ENCODE results near the gene GRK2. TPM values are rescaled to one million over a fixed set of nuclear protein-coding genes. Genes with fewer than 3 reads are reported as not detected.

The GRK2 gene
- total and polyA plus RNA-seq, 2 donors (not counting 1 experiment from before 2014, with no cell fraction given) = 20.1 to 28.9 TPM

DNA sequence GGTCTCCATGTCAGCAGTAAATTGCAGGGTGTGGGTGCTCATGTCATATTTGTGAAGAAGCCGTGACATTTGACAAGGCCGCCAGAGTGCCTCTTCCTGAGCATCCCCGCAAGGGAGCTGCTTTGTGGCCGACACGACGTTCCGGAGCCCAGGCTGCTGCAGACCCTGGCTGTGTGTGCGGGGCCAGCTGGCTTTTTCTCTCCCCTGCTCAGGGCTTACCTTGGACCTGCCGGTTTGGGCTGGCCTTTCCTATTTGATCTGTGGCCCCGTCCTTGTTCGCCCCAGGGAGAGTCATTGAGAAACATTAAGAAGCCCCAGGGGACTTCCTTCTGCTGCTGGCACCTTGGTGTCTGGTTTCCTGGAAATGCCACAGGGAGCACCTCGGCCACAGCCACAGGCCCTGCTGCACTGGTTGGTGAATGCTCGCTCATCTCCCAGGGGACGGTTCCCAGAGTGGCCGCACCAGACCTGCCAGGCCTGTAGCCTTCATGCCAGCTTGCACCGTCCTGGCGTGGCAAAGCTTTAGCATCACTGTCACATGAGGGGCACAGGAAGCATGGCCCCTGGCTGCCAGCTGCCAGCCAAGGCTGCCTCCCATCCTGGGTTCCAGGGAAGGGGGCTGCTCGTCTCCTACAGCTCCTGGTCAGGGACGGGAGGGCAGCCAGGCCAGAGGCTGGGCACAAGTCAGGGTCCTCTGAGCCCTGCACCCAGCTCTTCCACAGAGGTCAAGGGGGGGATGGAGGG lies 5.4 kb downstream of the GRK2 start:
- Histone ChIP-seq H3K9me3 (ENCODE audit: control insufficient read depth, insufficient read depth, low read depth, low read length) (no peaks in the 10 kb centered on the region), H3K4me2 (ENCODE audit: extremely low read depth, insufficient read depth, low read length) (no peak overlapping the region), H3K27ac (ENCODE audit: insufficient read depth, low read length) (peak overlapping the region; percentile 29), H3K9ac (ENCODE audit: insufficient read depth, low read length) (no peak overlapping the region), H4K20me1 (ENCODE audit: control insufficient read depth, extremely low read depth, insufficient read depth, low read length) (no peaks in the 10 kb centered on the region), H2AFZ (ENCODE audit: low read length) (no peak overlapping the region), H3K4me1 (ENCODE audit: control insufficient read depth, extremely low read depth, insufficient read depth, low read length) (peaks cover 41% of the 10 kb centered on the region), H3K36me3 (ENCODE audit: control insufficient read depth, insufficient read depth, low read length) (peaks cover 14% of the 10 kb centered on the region), H3K79me2 (ENCODE audit: control insufficient read depth, insufficient read depth, low read length) (peaks cover 86% of the 10 kb centered on the region), H3K4me3 (replicated peaks in 1 of 4; ENCODE audit: control extremely low read depth in 1 of 4, insufficient read depth in 1 of 4, low read depth in 3 of 4, low read length in 4 of 4) (no peak overlapping the region), H3K27me3 (ENCODE audit: control insufficient read depth, insufficient read depth, low read length) (no peaks in the 10 kb centered on the region)
- no peak for DNase-seq (ENCODE audit: low read depth in 2 of 2)
- TF ChIP-seq, protein P1, sequence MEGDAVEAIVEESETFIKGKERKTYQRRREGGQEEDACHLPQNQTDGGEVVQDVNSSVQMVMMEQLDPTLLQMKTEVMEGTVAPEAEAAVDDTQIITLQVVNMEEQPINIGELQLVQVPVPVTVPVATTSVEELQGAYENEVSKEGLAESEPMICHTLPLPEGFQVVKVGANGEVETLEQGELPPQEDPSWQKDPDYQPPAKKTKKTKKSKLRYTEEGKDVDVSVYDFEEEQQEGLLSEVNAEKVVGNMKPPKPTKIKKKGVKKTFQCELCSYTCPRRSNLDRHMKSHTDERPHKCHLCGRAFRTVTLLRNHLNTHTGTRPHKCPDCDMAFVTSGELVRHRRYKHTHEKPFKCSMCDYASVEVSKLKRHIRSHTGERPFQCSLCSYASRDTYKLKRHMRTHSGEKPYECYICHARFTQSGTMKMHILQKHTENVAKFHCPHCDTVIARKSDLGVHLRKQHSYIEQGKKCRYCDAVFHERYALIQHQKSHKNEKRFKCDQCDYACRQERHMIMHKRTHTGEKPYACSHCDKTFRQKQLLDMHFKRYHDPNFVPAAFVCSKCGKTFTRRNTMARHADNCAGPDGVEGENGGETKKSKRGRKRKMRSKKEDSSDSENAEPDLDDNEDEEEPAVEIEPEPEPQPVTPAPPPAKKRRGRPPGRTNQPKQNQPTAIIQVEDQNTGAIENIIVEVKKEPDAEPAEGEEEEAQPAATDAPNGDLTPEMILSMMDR (conservative IDR thresholded peaks at IDR 0.05 in 1 of 2, IDR thresholded peaks at IDR 0.05 in 1 of 2; ENCODE audit: low read depth in 1 of 2, low read length in 2 of 2) = no peak
- TF ChIP-seq EZH2 (IDR thresholded peaks at IDR 0.05; ENCODE audit: low read length, missing control alignments) = no peak

DNA sequence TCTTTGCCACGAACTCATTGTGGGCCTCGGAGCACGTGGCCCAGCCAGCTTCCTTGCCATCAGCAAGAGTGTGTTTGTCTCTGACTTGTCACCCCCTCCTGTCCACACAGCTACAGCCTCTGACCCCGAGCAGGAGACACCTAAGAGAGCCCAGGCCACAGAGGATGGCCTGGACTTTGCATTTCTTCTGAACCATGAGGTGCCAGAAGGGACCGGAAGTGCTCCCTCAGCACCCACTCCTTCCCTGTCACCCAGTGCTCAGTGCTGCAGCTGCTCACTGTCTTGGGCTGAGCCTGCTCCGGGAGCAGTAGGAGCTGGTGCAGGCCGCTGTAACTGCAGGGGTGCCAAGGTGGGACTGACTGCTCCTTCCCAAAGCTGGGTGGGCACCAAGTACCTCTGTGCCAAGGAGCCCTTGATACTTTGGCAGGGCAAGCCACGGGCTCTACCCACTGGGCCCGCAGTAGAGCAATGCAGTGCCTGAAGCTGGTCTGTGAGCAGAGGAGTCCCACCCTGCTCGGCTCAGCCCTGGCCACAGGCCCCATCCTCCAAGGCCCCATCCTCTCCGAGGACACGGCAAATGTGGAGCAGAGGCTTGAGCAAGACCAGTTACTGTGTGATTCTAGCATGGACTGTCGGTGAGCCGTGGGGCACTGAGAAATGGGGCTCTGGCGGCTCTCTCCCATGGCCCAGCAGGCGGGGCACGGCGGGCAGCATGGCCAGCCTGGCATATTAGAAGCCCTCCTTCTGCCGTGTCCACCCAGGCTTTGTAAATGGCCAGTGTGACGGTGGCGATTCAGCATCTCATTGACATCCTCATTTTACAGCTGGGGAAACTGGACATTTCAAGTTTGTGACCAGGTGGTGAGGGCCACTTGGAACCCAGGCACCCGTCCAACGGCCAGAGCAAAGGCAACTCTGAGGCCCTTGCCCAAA lies 6.3 kb downstream of the GRK2 start:
- peaks cover 78% of the 10 kb centered on the region for H3K79me2 ChIP-seq (ENCODE audit: control insufficient read depth, insufficient read depth, low read length)
- no peak for DNase-seq (ENCODE audit: low read depth in 2 of 2)
- H4K20me1 ChIP-seq (ENCODE audit: control insufficient read depth, extremely low read depth, insufficient read depth, low read length) = no peaks in the 10 kb centered on the region
- no peaks in the 10 kb centered on the region for H3K9me3 ChIP-seq (ENCODE audit: control insufficient read depth, insufficient read depth, low read depth, low read length)
- H3K27ac ChIP-seq (ENCODE audit: insufficient read depth, low read length) = peak overlapping the region; percentile 29
- H3K4me3 ChIP-seq (replicated peaks in 1 of 4; ENCODE audit: control extremely low read depth in 1 of 4, insufficient read depth in 1 of 4, low read depth in 3 of 4, low read length in 4 of 4) = no peak overlapping the region
- H3K4me2 ChIP-seq (ENCODE audit: extremely low read depth, insufficient read depth, low read length) = no peak overlapping the region
- H3K27me3 ChIP-seq (ENCODE audit: control insufficient read depth, insufficient read depth, low read length) = no peaks in the 10 kb centered on the region
- H2AFZ ChIP-seq (ENCODE audit: low read length) = no peak overlapping the region
- peaks cover 45% of the 10 kb centered on the region for H3K4me1 ChIP-seq (ENCODE audit: control insufficient read depth, extremely low read depth, insufficient read depth, low read length)
- H3K36me3 ChIP-seq (ENCODE audit: control insufficient read depth, insufficient read depth, low read length) = peaks cover 14% of the 10 kb centered on the region
- H3K9ac ChIP-seq (ENCODE audit: insufficient read depth, low read length) = no peak overlapping the region
- TF ChIP-seq, protein P1 (conservative IDR thresholded peaks at IDR 0.05 in 1 of 2, IDR thresholded peaks at IDR 0.05 in 1 of 2; ENCODE audit: low read depth in 1 of 2, low read length in 2 of 2) = no peak

DNA sequence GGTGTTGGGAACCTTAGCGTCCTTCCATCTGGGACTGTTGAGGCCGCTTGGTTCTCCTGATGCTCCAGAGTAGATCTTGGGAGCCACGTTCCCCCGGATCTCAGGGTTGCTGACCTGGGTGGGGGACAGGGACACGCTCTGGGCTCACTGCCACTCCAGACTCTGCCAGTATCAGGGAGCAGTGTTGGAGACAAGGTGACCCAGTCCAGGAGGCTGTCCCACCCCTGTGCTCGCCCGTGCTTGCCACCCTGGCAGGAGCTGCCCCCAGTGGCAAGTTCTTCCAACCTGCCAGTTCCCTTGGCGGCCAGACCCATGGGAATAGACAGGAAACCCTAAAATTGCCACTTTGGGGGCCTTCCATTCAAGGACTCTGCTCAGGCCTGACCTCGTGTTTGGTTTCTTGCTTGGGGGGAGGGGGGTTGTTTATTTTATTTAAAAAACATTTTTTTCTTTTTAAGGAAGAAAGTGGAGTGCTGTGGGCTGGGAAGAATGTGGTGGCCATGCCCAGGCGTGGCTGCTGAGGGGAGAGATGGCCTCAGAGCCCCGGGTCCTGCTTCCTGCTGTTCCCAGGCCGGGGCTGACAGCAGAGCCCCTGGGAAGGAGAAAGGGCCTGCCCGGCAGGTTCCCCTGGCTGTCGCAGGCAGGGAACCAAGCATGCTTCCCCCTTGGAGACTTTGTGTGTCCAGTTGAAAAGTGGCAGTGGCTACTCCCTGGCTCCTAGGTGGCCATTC lies 7.2 kb downstream of the GRK2 start:
- Histone ChIP-seq H3K4me1 (ENCODE audit: control insufficient read depth, extremely low read depth, insufficient read depth, low read length) (peaks cover 44% of the 10 kb centered on the region), H3K79me2 (ENCODE audit: control insufficient read depth, insufficient read depth, low read length) (peaks cover 74% of the 10 kb centered on the region), H3K36me3 (ENCODE audit: control insufficient read depth, insufficient read depth, low read length) (peaks cover 11% of the 10 kb centered on the region), H2AFZ (ENCODE audit: low read length) (no peak overlapping the region), H3K9me3 (ENCODE audit: control insufficient read depth, insufficient read depth, low read depth, low read length) (no peaks in the 10 kb centered on the region), H4K20me1 (ENCODE audit: control insufficient read depth, extremely low read depth, insufficient read depth, low read length) (no peaks in the 10 kb centered on the region), H3K9ac (ENCODE audit: insufficient read depth, low read length) (no peak overlapping the region), H3K27ac (ENCODE audit: insufficient read depth, low read length) (no peak overlapping the region), H3K4me3 (replicated peaks in 1 of 4; ENCODE audit: control extremely low read depth in 1 of 4, insufficient read depth in 1 of 4, low read depth in 3 of 4, low read length in 4 of 4) (no peak overlapping the region), H3K27me3 (ENCODE audit: control insufficient read depth, insufficient read depth, low read length) (no peaks in the 10 kb centered on the region), H3K4me2 (ENCODE audit: extremely low read depth, insufficient read depth, low read length) (no peak overlapping the region)
- DNase-seq (ENCODE audit: low read depth in 2 of 2) = no peak
- no peak for TF ChIP-seq EZH2 (IDR thresholded peaks at IDR 0.05; ENCODE audit: low read length, missing control alignments)
- TF ChIP-seq, protein P1 (conservative IDR thresholded peaks at IDR 0.05 in 1 of 2, IDR thresholded peaks at IDR 0.05 in 1 of 2; ENCODE audit: low read depth in 1 of 2, low read length in 2 of 2) = no peak
